HEK293T (cell line): Measurements from ENCODE around the gene PRCP.

Source experiments
- BHLHE40 ChIP-seq: fragments of 450-650 bp; IDR thresholded peaks from 2 replicates; pipeline ENCODE4 v1.6.1; 2016; ENCODE audit warnings: mild to moderate bottlenecking, moderate library complexity, borderline replicate concordance
- ELF4 ChIP-seq: fragments of 450-650 bp; IDR thresholded peaks from 2 replicates; pipeline ENCODE4 v1.6.1; 2017; ENCODE audit warnings: antibody characterized with exemption
- FOXK2 ChIP-seq: fragments of 450-650 bp; IDR thresholded peaks from 2 replicates; pipeline ENCODE4 v1.6.1; 2016; ENCODE audit warnings: mild to moderate bottlenecking
- LEF1 ChIP-seq: fragments of 450-650 bp; IDR thresholded peaks from 2 replicates; pipeline ENCODE4 v1.6.1; 2017; ENCODE audit warnings: mild to moderate bottlenecking, borderline replicate concordance
- PKNOX1 ChIP-seq: fragments of 450-650 bp; IDR thresholded peaks from 2 replicates; pipeline ENCODE4 v1.6.1; 2016
- SP1 ChIP-seq: fragments of 450-650 bp; IDR thresholded peaks from 2 replicates; pipeline ENCODE4 v1.6.1; 2017
- SUZ12 ChIP-seq: fragments of 450-650 bp; IDR thresholded peaks from 2 replicates; pipeline ENCODE4 v1.6.1; 2016; ENCODE audit warnings: mild to moderate bottlenecking
- TARDBP ChIP-seq: fragments of 450-650 bp; IDR thresholded peaks from 2 replicates; pipeline ENCODE4 v1.6.1; 2016

- TF ChIP-seq FOXK2 = no peak
- TF ChIP-seq SP1 = no peak
- TF ChIP-seq LEF1 = no peak
- no peak for TF ChIP-seq SUZ12
- no peak for TF ChIP-seq BHLHE40
- no peak for TF ChIP-seq TARDBP
- TF ChIP-seq PKNOX1 = no peak
- TF ChIP-seq ELF4 = no peak
Observed at GRCh38 chr11:82778776-82779175, 121.5 kb downstream of the PRCP start.
